GM10266 (cell line): Measurements from ENCODE around the gene TADA3.

Source experiments
- DNase-seq: peaks from one replicate; pipeline ENCODE4 v3.0.0; 2012; ENCODE audit errors: extremely low spot score
- TF ChIP-seq, protein P1 (sequence below): IDR thresholded peaks from 2 replicates; pipeline ENCODE4 v1.5.1; 2012; ENCODE audit warnings: mild to moderate bottlenecking, low read depth; ENCODE audit not compliant: control insufficient read depth, insufficient read depth; ENCODE audit errors: missing control alignments

The TADA3 gene

DNA sequence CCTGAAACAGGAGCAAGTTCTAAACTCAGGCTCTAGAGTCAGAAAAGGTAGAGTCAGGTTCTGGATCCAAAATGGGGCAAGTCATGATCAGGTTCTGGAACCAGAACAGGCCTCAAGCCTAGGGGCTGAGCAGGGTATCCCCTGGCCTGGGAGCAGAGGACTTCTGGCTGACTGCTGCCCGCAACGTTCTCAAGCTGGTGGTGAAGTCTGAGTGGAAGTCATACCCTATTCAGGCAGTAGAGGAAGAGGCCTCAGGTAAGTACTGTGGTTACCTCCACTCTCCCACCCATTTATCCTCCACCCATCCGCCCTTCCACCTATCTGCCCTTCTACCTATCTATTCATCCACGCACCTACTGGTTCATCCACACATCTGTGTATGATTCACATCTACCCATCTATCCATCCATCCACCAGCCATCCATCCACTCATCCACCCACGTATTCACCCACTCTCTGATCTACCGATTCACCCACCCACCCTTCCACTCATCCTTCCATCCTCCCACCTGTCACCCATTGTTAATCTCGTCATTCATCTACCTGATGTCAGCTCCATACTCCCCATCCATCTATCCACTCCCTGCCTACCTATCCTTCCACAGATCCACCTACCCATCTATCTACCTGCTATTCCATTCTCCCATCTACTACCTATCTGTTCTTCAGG is 26.5 kb upstream of the TADA3 start:
- TF ChIP-seq, protein P1, sequence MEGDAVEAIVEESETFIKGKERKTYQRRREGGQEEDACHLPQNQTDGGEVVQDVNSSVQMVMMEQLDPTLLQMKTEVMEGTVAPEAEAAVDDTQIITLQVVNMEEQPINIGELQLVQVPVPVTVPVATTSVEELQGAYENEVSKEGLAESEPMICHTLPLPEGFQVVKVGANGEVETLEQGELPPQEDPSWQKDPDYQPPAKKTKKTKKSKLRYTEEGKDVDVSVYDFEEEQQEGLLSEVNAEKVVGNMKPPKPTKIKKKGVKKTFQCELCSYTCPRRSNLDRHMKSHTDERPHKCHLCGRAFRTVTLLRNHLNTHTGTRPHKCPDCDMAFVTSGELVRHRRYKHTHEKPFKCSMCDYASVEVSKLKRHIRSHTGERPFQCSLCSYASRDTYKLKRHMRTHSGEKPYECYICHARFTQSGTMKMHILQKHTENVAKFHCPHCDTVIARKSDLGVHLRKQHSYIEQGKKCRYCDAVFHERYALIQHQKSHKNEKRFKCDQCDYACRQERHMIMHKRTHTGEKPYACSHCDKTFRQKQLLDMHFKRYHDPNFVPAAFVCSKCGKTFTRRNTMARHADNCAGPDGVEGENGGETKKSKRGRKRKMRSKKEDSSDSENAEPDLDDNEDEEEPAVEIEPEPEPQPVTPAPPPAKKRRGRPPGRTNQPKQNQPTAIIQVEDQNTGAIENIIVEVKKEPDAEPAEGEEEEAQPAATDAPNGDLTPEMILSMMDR: no peak
- no peak for DNase-seq

DNA sequence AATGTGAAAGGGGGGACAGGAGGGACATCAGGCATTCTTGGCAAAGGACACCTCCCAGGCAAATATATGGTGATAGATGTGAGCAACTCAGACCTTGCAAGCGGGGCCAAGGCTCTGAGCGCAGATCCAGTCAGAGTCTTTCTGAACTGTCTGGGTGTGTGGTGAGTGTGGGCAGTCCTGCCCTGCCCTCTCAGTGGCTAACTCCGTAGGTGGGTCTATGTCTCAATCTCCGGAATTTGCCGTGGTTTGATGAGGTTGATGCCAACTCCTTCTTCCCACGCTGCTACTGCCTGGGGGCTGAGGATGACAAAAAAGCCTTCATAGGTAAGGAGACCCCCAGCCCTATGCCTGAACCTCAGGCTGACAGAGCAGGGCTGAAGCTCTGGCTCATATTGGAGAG is 25.2 kb upstream of the TADA3 start:
- TF ChIP-seq, protein P1: no peak
- DNase-seq: no peak

DNA sequence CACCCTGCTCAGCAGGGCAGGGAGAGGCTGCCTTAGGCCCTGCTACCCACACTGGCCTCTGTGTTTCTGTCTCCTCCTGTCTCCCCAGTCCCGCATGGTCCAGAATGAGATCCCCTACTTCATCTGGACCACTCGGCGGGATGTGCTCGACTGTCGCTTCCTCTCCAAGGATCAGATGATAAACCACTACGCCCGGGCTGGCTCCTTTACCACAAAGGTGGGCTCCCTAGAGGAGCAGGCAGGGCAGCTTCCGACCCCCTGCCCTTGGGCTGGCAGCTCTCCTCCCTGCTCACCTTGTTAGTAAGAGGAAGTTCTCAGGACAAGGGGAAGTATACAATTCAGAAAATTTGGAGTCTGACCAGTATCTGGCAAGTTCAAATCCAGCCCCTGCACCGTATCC is 23.7 kb upstream of the TADA3 start:
- TF ChIP-seq, protein P1: no peak

DNA sequence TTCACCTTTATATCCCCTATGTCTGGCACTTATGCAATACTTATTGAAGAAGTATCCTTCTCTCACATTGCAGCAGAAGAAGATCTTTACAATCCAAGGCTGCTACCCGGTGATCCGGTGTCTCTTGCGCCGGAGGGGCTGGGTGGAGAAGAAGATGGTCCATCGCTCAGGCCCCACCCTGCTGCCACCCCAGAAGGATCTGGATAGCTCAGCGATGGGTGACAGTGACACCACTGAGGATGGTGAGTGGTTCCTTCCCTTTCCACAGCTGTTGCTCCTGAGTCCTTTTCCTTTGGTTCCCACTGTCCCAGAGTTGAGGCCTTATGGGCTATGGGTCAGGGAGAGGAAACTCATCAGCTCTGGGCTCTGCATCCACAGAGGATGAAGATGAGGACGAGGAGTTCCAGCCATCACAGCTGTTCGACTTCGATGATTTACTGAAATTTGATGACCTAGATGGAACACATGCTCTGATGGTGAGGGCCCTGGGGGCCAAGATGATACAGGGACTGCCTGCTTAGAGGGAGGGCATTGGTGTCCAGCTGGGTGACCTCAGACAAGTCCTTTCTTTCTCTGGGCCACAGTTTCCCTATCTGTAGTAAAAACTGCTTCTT is 20.7 kb upstream of the TADA3 start:
- TF ChIP-seq, protein P1: no peak
- DNase-seq: no peak

More for the DNA sequence above, 23.7 kb upstream of the TADA3 start:
- no peak for DNase-seq

DNA sequence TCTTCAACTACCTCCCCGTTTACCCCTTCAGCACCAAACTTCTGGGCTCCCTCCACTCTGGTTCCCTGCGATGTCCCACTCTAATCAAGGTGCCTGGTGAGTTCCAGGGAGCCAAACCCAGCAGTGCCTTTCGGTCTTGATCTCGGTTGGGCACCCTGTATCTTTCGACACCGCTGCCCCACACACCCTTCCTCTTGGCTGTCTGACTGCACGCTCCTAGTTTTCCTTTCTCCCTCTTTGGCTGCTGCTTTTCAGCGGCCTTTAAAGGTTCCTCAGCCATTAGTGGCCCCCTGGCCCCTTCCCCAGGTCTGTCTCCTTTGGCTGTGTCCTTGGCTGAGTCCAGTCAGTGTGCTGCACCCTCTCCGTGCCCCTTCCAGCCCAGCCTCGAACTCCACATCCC is 18.6 kb upstream of the TADA3 start:
- no peak for DNase-seq
- TF ChIP-seq, protein P1: no peak

DNA sequence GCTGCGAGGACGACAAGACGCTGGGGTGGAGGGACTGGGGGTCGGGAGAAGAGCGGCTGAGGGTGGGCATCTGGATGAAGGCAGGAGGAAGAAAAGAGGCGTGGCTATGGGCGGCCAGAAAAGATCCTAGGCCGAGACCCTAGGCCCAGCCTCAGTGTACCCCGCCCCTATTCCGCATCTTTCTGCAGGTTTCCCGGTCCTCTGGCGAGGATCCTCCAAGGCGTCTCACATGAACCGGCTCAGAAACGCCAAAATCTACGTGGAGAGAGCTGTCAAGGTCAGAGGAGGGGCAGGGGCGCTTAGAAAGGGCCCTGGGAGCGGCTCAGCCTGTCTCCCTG is 18.1 kb upstream of the TADA3 start:
- TF ChIP-seq, protein P1: no peak
- DNase-seq: no peak
